Activated CD8-positive, alpha-beta memory T cell treated with anti-CD3 and anti-CD28 coated beads, Interleukin-2, amount 50 U/mL, for 1 hour (primary cell): Measurements from ENCODE around the gene CNTNAP2.
"Not testable (repeated sequence)": the region's sequence is repeated elsewhere in the genome, so short reads cannot be mapped to it uniquely, and the experiment has no call there.

Source experiments
- DNase-seq: peaks from one replicate; pipeline ENCODE4 v3.0.0-alpha.2; 2020; ENCODE audit errors: extremely low read depth

Gene CNTNAP2

DNA sequence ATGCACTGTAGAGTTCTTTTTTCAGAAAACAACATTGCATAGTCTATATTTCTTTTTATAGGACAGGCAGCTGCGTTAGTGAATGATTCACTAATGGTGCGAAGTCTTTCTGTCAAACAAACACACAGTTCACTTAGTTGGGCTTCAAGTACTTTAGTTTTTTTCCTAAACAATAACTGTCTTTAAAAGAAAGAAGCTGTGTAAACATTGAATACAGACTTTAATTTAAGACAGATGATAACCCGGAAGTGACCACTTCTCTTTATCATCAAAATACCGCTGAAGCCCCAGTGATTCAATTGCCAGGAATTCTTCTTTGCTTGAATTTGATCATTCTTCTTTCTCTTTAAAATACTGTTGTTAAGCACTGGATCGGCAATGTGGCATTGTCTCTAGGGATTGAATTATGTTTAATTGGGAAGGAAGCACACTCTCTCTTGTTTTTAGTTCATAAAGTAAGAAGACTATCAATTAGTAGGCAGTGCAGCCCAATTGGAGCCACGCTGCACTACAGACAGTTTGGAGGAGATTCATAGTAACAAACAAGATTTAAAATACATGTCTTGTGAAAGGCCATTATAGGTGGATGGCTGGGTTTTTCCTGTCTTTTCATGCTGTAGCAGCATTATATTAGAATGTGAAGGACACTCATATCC, 30.4 kb downstream of the CNTNAP2 start:
- DNase-seq = no peak

DNA sequence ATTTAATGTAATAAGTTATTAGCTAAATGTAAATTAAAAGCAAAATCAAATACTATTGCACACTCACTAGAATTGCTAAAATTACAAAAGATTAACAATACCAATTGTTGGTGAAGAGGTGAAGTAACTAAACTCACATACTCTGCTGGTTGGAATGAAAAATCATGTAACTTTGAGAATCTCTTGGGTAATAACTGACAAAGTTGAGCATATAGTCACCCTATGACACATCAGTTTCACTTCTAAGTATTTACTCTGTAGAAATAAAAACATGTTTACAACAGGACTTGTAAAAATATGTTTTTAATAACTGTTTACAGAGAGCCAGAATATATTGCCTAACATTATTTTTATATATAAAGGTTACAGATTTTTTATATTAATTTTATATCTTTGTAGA, 33.6 kb downstream of the CNTNAP2 start:
- DNase-seq = no peak

DNA sequence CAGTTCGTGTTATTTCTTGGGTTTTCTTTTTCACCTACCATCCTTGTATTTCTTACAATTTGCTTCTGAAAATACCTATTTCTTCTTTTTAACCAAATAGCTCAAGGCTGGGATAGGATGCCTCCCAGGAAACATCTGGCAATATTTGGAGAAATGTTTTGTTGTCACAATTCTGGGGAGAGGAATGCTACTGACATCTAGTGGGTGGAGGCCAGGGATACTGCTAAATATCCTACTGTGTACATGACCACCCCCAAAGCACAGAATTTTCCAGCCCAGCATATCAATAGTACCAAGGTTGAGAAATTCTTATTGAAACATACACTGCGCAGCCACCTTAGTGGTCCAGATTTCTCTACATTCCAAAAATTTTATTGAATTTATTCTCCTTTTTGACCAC, 55.5 kb downstream of the CNTNAP2 start:
- no peak for DNase-seq

DNA sequence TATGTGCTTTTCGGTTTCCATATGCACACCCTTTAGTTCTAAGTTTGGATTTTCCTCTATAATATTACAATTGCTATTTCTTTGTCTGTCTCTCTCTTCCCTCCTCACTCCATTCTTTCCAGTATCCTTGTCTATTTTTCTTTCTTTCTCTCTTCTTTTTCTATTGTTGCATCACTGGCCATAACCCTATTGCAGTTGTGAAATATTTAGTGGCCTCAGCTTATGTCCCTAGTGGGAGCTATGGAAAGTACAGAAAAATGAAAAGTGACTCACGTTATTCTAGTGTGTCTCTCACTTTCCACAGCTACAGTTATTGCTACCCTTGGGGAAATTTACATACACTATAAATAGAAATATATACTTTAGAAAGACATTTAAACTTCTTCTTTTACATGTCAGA, 59.1 kb downstream of the CNTNAP2 start:
- no peak for DNase-seq

DNA sequence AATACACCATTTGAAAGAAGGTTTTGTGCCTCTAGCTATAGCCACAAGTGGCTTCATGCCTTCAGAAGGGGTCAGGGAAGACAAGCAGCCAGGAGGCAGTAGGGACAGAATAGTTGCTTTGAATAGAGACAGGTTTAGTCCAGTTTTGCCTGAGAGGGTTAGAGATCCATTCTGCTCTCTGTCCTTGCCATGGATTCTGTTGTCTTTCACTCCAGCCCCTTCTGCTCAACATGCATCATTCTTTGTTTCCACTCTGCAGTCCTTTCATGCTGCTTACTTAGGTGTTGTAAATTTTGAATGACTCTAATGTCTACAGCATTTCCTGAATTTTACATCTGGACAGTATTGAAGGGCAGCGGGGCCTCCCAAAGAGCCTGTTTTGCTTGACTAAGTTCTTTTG, 60.3 kb downstream of the CNTNAP2 start:
- no peak for DNase-seq

DNA sequence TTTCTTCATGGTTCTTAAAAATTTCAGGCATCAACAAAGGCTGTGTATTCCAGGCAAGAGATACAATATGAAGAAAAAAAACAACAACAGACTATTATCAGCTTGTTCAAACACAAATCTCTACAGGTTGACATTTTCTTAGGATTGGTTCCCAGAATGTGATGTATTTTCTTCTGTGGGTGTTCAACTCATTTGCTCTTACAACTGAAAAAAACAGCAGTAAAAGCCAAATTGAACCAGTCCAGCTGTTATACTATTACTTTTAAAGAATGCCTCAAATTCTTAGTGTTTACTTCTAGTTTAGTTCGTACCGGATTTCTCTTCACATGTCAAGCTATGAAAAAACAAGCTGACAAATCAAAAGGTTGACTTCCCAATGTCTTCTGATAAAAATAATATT, 60.7 kb downstream of the CNTNAP2 start:
- no peak for DNase-seq

DNA sequence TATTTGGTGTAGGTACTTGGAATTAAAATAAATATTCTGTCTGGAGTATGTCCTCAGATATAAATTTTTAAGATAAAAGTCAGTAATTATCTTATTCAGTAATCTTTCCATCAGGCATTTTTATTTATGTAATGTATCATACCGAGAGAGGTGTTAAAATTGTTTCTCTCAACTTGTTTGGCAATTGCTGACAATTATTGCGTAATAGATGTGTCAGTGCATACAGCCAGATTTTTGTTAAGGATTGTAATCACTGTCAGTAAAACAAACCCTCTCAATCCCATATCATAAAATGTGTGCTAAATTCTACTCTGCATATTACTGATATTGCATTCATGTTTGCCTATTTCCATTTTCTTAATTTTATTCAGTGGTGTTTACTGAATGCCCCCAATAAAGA, 69.2 kb downstream of the CNTNAP2 start:
- DNase-seq = no peak

DNA sequence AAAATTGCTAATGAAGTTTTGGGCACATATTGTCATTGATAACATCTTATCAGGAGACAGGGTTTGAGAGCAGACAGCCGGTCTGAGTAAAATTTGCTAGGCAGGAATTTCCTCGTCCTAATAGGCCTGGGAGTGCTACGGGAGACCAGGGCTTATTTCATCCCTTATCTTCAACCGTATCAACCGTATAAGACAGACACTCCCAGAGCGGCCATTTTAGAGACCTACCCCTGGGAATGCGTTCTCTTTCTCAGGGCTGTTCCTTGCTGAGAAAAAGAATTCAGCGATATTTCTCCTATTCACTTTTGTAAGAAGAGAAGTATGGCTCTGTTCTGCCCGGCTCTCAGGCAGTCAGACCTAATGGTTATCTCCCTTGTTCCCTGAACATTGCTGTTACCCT, 74.8 kb downstream of the CNTNAP2 start:
- not testable (repeated sequence) for DNase-seq

DNA sequence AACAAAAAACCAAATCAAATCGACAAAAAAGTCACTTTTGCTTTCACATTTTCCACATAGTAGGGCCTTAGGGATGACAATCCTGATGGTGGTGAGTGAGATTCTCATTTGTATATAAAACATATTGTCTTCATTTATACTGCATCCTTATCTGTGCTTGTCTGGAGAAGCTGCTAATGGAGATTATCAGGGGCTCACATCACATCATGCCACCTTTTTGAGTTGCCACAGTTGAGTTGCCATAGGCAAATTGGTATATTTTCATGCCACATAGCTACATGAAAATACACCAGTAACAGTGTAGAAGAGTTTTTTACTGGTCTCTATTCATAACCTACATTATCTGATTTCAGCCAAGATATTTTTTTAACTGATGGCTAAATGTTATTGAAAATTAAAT, 85.3 kb downstream of the CNTNAP2 start:
- DNase-seq = no peak

DNA sequence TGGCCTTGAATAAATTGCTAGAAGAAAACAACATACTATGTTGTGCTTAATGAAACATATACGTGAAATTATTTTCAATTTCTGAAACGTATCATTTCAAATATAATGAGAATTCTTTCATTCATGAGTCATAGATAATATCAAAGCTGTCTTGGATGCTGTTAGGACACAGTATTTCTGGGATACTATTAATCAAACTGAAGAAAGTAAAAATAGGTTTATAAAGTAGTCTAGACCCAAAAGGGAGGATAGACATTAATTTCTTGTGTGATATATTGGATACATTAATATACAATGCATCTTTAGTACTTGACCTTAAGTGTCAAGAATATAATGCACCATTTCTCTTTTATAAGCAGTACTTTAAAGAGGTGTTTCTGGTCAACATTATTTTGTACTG, 89.7 kb downstream of the CNTNAP2 start:
- DNase-seq = no peak

DNA sequence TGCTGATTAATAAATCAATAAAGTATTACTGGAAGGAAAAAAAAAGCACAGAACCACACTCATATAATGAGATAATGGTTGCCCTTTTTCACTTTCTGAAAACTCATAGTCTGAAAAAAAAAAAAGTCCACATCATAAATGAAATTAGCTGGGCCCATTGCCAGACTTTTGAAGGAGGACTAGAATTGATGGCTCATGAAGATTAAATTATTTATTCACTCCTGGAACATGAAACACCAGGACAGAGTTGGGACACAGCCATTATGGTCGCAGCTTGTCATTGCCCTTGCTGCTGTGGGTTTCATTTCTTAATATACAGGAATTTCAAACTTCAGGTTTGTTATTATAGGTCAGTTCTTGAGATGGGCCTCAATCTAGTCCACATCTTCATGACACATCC, 91.9 kb downstream of the CNTNAP2 start:
- DNase-seq = no peak

DNA sequence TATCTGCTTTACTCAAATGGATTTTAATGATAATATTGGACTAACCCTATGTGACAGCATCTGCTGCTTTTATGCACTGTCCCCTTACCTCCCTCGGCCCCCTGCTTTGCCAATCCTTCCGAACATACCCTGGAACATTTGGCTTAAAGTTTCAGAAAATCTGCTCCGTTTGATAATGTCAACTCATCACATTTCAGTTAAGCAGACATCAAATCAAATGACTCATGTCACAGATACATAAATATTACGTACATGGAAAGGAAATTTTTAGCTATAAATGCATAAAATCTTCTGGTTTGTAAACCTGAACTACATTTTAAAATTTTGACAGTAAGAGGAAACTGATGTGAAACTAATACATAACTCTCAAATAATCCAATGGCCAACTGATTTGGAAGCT, 98.2 kb downstream of the CNTNAP2 start:
- no peak for DNase-seq

DNA sequence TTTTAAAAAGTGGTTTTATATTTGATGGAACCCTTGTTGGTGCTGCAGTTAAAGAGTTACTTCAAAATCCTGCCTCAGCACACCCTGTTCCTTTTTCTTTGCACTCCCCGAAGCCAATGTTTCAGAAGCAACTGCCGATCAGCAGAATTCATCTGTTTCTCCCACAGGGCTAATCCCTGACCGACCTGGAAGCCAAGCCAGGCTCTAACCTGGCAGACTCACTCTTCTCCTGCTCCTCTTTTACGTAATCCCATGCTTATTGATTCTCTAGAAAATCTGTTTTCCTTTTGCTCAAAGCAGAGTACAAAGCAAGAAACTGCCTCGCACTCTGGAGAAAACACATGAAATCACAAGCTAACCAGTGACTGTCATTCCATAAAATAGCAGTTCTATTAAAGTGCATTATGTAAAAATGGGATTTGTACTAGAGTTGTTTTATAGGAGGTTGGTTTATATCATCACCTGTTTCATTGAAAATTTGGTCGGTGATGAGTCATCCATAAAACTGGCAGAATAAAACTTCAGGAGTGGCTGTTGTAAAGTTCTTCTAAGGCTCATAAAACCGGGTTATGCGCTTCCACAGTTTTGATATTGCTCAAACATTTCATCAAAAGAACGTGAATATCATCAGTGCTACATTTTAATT, 99.9 kb downstream of the CNTNAP2 start:
- no peak for DNase-seq

DNA sequence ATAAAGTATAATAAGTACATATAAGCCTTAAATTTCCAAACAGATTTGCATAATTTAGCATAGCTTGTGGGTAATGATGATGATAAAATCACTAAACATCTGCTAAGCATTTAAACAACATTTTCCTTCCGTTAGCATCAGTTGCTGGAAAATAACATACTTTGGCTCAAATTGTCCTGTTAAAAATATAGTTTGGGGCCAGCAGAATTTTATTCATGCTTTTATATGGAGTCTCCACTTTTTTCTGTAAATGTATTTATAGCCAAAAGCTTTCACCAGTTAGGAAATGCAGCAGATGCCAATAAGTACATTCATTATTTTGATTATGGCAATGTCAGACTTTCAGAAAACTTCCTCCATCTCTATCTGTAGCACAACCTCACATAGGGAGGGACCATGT, 107.2 kb downstream of the CNTNAP2 start:
- DNase-seq = no peak

DNA sequence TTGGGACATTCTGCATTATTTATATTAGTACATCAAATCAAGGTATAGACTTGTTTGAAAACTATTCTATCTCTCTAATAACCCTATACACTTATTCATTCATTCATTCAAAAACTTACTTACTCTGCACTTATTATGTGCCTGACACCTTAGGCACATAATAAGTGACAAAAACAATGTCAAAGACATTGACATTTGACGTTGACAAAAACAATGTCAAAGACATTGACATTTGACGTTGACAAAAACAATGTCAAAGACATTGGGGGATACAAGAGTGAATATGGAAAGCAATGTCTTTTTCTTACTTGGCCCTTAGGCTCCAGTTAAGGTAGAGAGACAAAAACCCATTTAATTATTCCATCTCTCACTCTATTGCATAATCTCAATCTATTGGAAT, 116.0 kb downstream of the CNTNAP2 start:
- DNase-seq = no peak

DNA sequence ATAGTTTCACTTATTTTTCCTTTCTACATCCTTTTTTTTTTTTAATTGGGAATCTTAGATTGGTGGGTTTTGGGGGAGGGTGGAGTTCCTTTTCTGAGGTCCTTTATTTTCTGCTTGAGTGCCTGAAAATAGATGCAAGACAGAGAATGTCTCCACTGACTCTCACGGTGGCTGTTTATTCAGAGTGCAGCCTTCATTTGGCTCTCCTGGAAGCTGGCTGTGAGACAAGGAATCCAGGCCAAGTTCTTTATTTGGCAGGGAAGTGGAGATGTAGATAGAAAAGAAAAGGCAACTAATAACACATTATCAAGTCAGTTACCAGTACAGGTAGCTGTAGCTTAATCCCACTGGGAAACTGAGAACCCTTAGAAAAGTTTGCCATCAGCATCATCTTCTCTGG, 118.6 kb downstream of the CNTNAP2 start:
- DNase-seq = no peak

DNA sequence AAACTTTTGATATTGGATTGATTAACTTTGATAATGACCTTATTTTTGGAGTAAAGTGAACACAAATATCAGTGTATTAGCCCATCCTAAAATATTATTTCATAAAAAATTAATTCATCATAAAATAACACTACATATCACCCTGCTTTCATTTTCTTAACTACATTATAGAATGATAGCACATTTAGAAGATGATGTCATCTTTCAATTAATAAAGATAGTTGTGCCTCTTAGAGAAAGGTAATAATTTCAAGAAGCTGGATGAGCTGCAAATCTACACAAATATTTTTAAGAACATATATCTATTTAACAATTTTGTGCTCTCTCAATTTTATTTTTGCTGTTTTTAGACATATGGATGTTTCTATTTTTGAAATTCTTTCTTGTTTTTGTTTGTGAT, 126.1 kb downstream of the CNTNAP2 start:
- DNase-seq = no peak

DNA sequence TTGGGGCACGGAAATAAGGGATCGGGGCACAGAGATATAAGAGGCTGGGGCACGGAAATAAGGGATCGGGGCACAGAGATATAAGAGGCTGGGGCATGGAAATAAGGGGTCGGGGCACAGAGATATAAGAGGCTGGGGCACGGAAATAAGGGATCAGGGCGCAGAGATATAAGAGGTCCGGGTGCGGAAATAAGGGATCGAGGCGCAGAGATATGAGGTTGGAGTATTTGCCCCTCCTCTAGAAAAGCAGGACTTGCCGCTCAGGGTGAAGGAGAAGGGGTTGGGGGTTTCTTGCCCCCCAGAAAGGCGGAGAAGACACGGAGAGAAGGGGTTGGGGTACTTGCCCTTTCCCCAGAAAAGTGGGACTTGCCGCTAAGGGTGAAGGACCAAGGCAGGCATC, 131.4 kb downstream of the CNTNAP2 start:
- DNase-seq = not testable (repeated sequence)

DNA sequence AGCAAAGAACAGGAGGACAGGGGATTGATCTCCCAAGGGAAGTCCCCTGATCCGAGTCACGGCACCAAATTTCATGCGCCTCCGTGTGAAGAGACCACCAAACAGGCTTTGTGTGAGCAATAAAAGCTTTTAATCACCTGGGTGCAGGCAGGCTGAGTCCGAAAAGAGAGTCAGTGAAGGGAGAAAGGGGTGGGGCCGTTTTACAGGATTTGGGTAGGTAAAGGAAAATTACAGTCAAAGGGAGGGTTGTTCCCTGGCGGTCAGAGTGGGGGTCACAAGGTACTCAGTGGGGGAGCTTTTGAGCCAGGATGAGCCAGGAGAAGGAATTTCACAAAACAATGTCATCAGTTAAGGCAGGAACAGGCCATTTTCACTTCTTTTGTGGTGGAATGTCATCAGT, 132.1 kb downstream of the CNTNAP2 start:
- not testable (repeated sequence) for DNase-seq

DNA sequence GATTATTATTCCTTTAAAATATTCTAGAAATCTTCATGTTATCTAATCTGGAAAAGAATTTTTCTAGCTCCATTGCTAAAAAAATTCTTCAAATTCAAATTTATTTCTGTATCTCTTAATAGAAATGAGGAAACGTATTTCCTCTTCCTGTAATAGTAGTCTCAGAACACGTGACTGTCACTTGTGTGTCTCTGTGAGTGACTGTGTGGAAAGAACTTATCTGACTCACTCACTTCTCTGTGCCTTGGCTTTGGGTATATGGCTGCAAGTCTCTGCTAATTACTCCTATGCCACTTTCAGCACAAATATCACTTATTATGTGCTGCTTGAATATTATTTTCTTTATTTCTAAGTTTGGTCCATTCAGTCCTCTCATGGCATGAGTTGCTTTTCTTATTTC, 132.7 kb downstream of the CNTNAP2 start:
- DNase-seq = no peak

DNA sequence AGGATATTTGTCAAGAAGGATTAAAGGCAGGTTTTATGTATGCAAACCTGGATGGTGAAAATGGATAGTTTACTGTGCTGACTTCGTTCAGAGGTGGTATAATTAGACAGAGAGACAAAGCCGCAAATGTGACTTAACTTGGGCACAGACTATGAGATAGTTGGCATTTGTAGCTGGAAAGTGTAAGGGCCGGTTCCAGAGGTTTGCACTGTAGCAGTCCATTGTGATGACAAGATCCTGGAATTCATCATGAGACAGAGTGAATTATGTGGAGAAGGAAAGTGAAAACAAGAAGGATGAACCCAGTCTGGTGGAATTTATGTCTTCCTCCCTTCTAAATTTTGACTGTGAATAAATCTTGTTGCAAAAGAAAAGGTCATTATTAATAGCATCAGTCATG, 139.0 kb downstream of the CNTNAP2 start:
- DNase-seq = no peak

DNA sequence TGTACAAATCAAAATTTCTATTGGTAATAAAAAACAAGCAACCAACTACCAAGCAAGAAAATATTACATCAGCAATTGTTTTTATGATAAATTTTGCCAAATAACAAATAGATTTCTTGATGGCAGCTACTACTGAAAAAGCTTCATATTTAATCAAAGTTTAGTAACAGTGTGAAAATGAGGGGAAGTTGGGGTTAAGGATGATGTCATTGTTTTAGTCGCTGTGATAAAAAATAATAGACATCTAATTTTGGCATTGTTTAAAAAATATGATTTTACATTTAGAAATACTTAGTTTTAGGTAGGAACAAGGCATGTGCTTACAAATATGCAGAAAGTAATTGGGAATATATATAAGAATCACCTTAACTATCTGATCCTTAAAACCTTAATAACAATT, 145.9 kb downstream of the CNTNAP2 start:
- DNase-seq = no peak

DNA sequence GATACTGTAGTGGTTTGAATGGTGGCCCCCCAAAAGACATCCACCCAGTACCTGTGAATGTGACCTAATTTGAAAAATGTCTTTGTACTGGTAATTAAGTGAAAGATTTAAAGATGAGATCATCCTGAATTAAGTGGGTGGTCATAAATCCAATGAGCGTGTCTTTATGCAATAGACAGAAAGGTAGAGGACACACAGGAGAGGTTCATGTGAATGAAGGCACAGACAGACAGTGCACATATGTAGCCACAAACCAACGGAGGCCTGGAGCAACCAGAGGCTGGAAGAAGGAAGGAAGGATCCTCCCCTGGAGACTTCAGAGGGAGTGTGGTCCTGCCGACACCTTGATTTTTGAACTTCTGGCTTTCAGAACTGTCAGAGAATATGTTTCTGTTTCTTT, 160.3 kb downstream of the CNTNAP2 start:
- DNase-seq = no peak

DNA sequence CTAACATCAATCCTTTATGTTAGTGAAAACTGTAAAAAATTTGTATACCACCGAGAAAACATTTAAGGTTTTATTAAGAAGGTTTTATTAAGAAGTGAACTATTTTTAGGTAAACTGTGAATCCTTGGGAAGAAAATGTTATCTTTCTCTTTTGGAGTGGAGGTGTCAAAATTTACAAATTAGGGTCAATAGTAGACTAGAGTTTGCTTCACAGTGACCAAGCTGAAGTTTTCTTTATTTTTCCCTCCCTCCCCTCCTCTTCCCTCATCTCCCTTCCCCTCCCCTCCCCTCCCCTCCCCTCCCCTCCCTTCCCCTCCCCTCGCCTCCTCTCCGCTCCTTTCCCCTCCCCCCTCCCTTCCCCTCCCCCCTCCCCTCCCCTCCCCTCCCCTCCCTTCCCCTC, 168.8 kb downstream of the CNTNAP2 start:
- no peak for DNase-seq
